ENCODE results near the gene SMIM35. TPM values are rescaled to one million over a fixed set of nuclear protein-coding genes. Genes with fewer than 3 reads are reported as not detected.

The SMIM35 gene
- total RNA-seq, 4 donors from 2014 or later = not detected

DNA sequence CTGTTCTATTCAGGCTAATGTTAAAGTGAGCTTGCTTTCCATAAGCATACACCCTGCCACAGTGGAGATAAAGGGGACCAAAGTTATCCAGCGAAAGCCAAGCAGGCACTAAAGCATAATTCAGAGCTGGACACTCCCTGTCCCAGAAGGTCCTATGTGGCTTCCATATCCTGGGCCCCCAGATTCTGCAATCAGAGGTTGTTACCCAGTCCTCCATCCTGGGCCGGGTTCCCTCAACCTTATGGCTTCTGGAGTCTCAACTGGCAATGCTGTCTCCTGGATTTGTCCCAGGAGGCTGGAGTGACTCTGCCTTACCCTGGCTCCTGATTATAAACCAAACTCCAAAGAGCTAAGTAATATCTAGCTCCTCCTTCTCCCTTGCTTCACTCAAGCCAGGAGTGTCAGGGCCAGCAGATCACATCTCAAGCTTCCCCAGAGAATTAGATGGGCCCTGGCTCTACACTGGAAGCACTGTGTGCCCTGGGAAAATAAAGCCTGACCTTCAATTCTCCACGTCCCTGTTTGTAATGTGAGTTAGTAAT lies 14.0 kb upstream of the SMIM35 start:
- WGBS = 67% methylated on average over 3 of the region's 3 CpGs
- TF ChIP-seq POLR2A (IDR thresholded peaks at IDR 0.05) (no peak), EP300 (IDR thresholded peaks at IDR 0.05) (no peak), POLR2AphosphoS5 (IDR thresholded peaks at IDR 0.05) (no peak)
- TF ChIP-seq, protein P1, sequence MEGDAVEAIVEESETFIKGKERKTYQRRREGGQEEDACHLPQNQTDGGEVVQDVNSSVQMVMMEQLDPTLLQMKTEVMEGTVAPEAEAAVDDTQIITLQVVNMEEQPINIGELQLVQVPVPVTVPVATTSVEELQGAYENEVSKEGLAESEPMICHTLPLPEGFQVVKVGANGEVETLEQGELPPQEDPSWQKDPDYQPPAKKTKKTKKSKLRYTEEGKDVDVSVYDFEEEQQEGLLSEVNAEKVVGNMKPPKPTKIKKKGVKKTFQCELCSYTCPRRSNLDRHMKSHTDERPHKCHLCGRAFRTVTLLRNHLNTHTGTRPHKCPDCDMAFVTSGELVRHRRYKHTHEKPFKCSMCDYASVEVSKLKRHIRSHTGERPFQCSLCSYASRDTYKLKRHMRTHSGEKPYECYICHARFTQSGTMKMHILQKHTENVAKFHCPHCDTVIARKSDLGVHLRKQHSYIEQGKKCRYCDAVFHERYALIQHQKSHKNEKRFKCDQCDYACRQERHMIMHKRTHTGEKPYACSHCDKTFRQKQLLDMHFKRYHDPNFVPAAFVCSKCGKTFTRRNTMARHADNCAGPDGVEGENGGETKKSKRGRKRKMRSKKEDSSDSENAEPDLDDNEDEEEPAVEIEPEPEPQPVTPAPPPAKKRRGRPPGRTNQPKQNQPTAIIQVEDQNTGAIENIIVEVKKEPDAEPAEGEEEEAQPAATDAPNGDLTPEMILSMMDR (IDR thresholded peaks at IDR 0.05) = no peak
- DNase-seq (ENCODE audit: low spot score in 2 of 2) = no peak
- Histone ChIP-seq H3K4me3 (no peak overlapping the region), H3K27ac (no peak overlapping the region), H3K27me3 (no peaks in the 10 kb centered on the region), H3K36me3 (no peaks in the 10 kb centered on the region), H3K4me1 (peaks cover 5% of the 10 kb centered on the region), H3K9me3 (no peaks in the 10 kb centered on the region)

DNA sequence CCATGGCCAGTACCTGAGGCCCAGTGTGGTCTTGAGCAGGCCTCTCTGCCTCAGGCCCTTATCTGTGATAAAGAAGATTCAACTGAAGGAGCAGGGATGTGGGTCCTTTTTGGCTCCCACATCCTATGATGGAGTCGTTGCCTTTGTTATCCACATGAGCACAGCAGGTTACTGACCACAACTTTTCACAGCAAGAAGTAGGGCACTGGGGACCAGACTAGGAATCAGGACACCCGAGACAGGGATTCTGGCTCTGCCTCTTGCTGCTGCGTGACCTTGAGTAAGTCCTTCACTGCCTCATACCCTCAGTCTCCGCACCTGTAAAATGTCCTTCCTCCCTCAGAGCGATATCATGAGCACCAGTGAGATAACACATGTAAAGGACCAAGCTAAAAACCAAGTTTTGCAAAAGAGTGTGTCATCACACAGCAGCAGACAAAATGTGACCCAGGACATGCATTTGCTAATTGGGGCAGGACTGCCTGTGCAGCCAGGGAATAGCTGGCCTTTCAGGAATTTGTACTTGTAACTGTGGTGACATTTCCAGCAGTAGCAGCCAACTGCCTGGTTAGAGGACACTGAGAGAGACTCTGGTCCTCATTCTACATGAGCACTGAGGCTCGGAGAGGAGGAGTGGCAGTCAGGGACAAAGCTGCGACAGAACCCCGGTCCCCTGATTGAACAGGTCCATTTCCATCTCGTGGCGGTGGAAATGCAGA lies 13.2 kb upstream of the SMIM35 start:
- DNase-seq (ENCODE audit: low spot score in 2 of 2) = no peak
- no peak overlapping the region for H3K4me3 ChIP-seq
- H3K27me3 ChIP-seq = no peaks in the 10 kb centered on the region
- no peak overlapping the region for H3K27ac ChIP-seq
- TF ChIP-seq POLR2AphosphoS5 (IDR thresholded peaks at IDR 0.05) (no peak), EP300 (IDR thresholded peaks at IDR 0.05) (no peak), POLR2A (IDR thresholded peaks at IDR 0.05) (no peak)
- TF ChIP-seq, protein P1 (IDR thresholded peaks at IDR 0.05) = no peak
- no peaks in the 10 kb centered on the region for H3K36me3 ChIP-seq
- H3K9me3 ChIP-seq = no peaks in the 10 kb centered on the region
- WGBS = 83% methylated on average over 10 of the region's 10 CpGs
- H3K4me1 ChIP-seq = peaks cover 5% of the 10 kb centered on the region

DNA sequence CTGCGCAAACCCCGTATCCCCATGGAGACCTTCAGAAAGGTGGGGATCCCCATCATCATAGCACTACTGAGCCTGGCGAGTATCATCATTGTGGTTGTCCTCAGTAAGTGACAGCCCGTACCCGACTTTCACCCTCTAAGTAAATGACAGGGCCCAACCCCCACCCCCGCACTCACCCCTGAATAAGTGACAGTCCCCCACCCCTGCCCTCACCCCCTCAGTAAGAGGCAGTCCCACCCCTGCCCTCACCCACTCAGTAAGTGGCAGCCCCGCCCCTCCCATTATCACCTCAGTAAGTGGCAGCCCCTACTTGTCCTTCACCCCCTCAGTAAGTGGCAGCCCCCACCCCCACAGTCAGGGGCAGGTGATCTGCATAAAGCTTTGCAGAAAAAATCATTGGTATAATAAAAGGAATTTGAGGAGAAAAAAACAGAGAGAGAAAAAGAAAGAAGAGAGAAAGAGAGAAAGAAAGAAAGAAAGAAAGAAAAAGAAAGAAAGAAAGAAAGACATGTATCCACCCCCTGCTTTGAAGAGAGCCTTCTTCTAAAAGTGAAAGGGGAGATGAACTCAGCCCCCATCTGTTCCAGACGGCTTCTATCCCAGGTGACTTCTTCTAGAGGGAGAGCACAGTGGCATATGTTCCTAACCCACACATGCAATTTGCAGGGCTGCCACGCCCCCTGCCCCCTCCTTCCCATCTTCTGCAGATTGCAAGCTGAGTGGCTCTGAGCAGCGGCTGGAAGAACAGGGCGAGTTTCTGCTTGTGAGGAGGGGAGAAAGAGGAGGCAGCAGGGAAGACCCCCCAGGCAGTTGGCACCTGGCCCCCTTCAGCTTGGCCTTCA lies 12.5 kb upstream of the SMIM35 start:
- H3K27ac ChIP-seq = no peak overlapping the region
- H3K4me1 ChIP-seq = peaks cover 5% of the 10 kb centered on the region
- no peaks in the 10 kb centered on the region for H3K9me3 ChIP-seq
- no peaks in the 10 kb centered on the region for H3K36me3 ChIP-seq
- no peak for TF ChIP-seq POLR2A (IDR thresholded peaks at IDR 0.05)
- TF ChIP-seq, protein P1 (IDR thresholded peaks at IDR 0.05) = no peak
- no peak for DNase-seq (ENCODE audit: low spot score in 2 of 2)
- no peak overlapping the region for H3K4me3 ChIP-seq
- 72% methylated on average over 11 of the region's 11 CpGs for WGBS
- no peaks in the 10 kb centered on the region for H3K27me3 ChIP-seq

DNA sequence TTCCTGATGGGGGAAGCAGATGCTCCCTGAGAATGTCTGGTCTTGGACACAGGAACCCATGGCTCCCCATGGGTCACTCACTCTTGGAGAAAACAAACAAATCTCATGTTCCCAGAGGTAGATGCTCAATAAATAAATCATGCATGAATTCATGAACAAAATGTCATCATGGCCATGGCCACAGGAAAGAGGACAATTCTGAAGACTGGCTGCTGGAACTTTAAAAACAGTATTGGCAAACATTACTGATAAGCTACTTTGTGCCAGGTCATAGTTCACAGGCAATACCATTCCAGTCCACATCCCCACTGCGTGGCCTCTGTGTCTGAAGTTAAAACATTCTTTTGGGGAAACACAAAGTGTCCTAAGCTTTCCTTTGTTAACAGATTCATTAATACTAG lies 9.2 kb upstream of the SMIM35 start:
- Histone ChIP-seq H3K27me3 (no peaks in the 10 kb centered on the region), H3K36me3 (no peaks in the 10 kb centered on the region), H3K9me3 (no peaks in the 10 kb centered on the region), H3K4me1 (peaks cover 5% of the 10 kb centered on the region), H3K4me3 (no peak overlapping the region), H3K27ac (no peak overlapping the region)
- WGBS = 0% methylated on average over 1 of the region's 1 CpG
- TF ChIP-seq, protein P1 (IDR thresholded peaks at IDR 0.05) = no peak
- TF ChIP-seq POLR2AphosphoS5 (IDR thresholded peaks at IDR 0.05) = no peak
- TF ChIP-seq EP300 (IDR thresholded peaks at IDR 0.05) = no peak
- no peak for TF ChIP-seq POLR2A (IDR thresholded peaks at IDR 0.05)
- no peak for DNase-seq (ENCODE audit: low spot score in 2 of 2)

DNA sequence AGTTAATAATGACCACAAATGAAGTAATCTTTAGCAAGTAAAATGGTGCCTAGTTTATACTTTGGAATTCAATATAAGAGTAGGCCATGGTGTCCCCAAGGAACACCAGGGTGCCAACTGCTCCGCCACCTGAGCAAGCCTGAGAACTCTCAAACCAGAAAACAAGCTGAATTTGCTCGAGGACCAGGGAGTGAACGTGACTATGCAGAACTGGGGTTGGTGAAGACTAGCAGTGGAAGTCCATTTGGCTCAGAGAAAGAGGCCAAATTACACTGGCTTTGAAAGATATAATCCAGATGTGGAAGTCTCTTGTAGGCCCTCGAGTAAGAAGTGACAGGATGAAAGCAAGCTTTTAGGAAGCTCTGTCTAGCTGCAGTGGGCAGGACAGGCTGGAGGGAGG lies 8.7 kb upstream of the SMIM35 start:
- Histone ChIP-seq H3K36me3 (no peaks in the 10 kb centered on the region), H3K4me1 (peaks cover 5% of the 10 kb centered on the region), H3K9me3 (no peaks in the 10 kb centered on the region), H3K4me3 (no peak overlapping the region), H3K27ac (no peak overlapping the region), H3K27me3 (no peaks in the 10 kb centered on the region)
- TF ChIP-seq POLR2A (IDR thresholded peaks at IDR 0.05) = no peak
- TF ChIP-seq POLR2AphosphoS5 (IDR thresholded peaks at IDR 0.05) = no peak
- TF ChIP-seq, protein P1 (IDR thresholded peaks at IDR 0.05) = no peak
- no peak for TF ChIP-seq EP300 (IDR thresholded peaks at IDR 0.05)
- DNase-seq (ENCODE audit: low spot score in 2 of 2) = no peak
- 69% methylated on average over 4 of the region's 4 CpGs for WGBS
